Upper lobe of left lung (tissue), 6 donors: ENCODE measurements around the gene RCL1. TPM values are rescaled to one million over a fixed set of nuclear protein-coding genes. Genes with fewer than 3 reads are reported as not detected.

Experiments used
- ATAC-seq, 2 donors: fragments of 200-7000 bp; cut with Tn5 transposase; one replicate each; pipeline ENCODE4 v1.9.1; 2022; ENCODE audit warnings: mild to moderate bottlenecking in 2 of 2, moderate library complexity in 2 of 2; ENCODE audit not compliant: low FRiP score in 2 of 2
- DNase-seq, 2 donors: peaks; one replicate each; pipeline ENCODE4 v3.0.0-alpha.2; 2019 to 2020
- H3K27ac ChIP-seq, 4 donors: fragments of 200-600 bp; sonication (generic); one replicate each; pipeline ENCODE4 v1.5.1; 2016 to 2019
- H3K27me3 ChIP-seq, 4 donors: fragments of 200-600 bp; sonication (generic); one replicate each; pipeline ENCODE4 v1.5.1; 2017 to 2019
- H3K36me3 ChIP-seq, 4 donors: fragments of 200-600 bp; sonication (generic); one replicate each; pipeline ENCODE4 v1.5.1; 2016 to 2019
- H3K4me1 ChIP-seq, 4 donors: fragments of 200-600 bp; sonication (generic); one replicate each; pipeline ENCODE4 v1.5.1; 2018 to 2019
- H3K4me3 ChIP-seq, 4 donors: fragments of 200-600 bp; sonication (generic); one replicate each; pipeline ENCODE4 v1.5.1; 2017 to 2019; ENCODE audit warnings: mild to moderate bottlenecking in 2 of 4, moderate library complexity in 1 of 4
- H3K9me3 ChIP-seq, 4 donors: fragments of 200-600 bp; sonication (generic); one replicate each; pipeline ENCODE4 v1.5.1; 2018 to 2019
- EP300 ChIP-seq, 4 donors: sonication (generic); formaldehyde crosslinking; IDR thresholded peaks; one replicate each; pipeline ENCODE4 v1.5.1; 2017; ENCODE audit warnings: antibody characterized with exemption in 4 of 4, control low read depth in 2 of 4
- POLR2A ChIP-seq, 4 donors: fragments of 450-650 bp; IDR thresholded peaks; one replicate each; pipeline ENCODE4 v1.5.1; 2016 to 2017; ENCODE audit warnings: antibody characterized with exemption in 4 of 4, mild to moderate bottlenecking in 2 of 4
- POLR2AphosphoS5 ChIP-seq, 2 donors: sonication (generic); formaldehyde crosslinking; IDR thresholded peaks; one replicate each; pipeline ENCODE4 v1.5.1; 2017; ENCODE audit warnings: antibody characterized with exemption in 2 of 2
- WGBS, 2 donors: methylation state at CpG; one replicate each; pipeline ENCODE4 v1.1.5; 2017 to 2018; 5-methylcytosine and 5-hydroxymethylcytosine counted together
- small RNA-seq, 4 donors: library from RNA; depleted of rRNA; stranded (forward); fragments of <200 nt; gene quantifications; one replicate each; pipeline ENCODE3, GENCODE V24; 2016
- total RNA-seq, 6 donors: library from RNA; depleted of rRNA in 4 of 6; stranded (reverse); fragments of >200 nt in 4 of 6; gene quantifications; one replicate each; pipeline versions ENCODE4 v1.1.0 to v1.2.1, GENCODE V29; 2016 to 2021
- TF ChIP-seq, protein P1 (sequence below), 6 experiments: fragments of 450-650 bp in 4 of 6; fragments of 200-600 bp in 2 of 6; sonication (generic) in 2 of 6; IDR thresholded peaks; one replicate each; pipeline ENCODE4 v1.5.1; 2016 to 2019; ENCODE audit warnings: antibody characterized with exemption in 6 of 6
- donor health status: DM: no; HTN: no; CAD: no; lungs with moderate emphysema.
- donor health status: DM: no; HTN: yes; CAD: no; lungs with severe emphysema.

The RCL1 gene
- total RNA-seq, 6 donors from 2014 or later, result 20.8 to 63.9 (median 30.1) TPM

- Histone ChIP-seq H3K27me3 (no peaks in the 10 kb centered on the region), H3K9me3 (no peaks in the 10 kb centered on the region), H3K36me3 (no peaks in the 10 kb centered on the region), H3K4me1 (peaks cover 9 to 27% (median 17%) of the 10 kb centered on the region in 4 donors), H3K4me3 (no peak overlapping the region), H3K27ac (no peak overlapping the region)
- WGBS, 2 donors, result 75% methylated on average over 3 of the region's 3 CpGs
- ATAC-seq (peak in 1 of 2 donors; percentile 73), DNase-seq (no peak)
- TF ChIP-seq POLR2A (IDR thresholded peaks at IDR 0.05) (no peak), EP300 (IDR thresholded peaks at IDR 0.05) (no peak), POLR2AphosphoS5 (IDR thresholded peaks at IDR 0.05) (no peak)
Observed at GRCh38 chr9:4904322-4905134, 111.8 kb downstream of the RCL1 start.

DNA sequence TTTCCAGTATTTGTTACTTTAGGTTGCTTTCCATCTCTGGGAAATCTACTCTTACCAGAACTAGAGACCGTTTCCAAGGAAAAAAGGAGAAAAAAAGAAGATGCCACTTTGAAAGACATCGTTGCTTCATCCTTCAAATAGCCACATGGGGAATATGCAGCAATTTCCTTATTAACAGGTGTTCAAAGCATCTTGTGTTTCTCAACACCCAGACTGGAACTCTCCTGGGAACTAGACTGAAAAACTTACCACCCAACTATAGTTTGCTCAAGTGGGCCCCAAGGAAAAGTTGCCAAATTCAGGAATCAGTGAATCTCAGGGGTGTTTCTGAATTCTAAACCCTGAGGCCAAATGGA, 112.4 kb downstream of the RCL1 start:
- ATAC-seq (no peak), DNase-seq (no peak)
- H3K9me3 ChIP-seq, result no peaks in the 10 kb centered on the region
- no peaks in the 10 kb centered on the region for H3K36me3 ChIP-seq
- 56 to 76% methylated on average over 2 of the region's 2 CpGs for WGBS, 2 donors
- no peaks in the 10 kb centered on the region for H3K27me3 ChIP-seq
- peaks cover 9 to 27% (median 17%) of the 10 kb centered on the region in 4 donors for H3K4me1 ChIP-seq
- TF ChIP-seq POLR2AphosphoS5 (IDR thresholded peaks at IDR 0.05), result no peak
- no peak for TF ChIP-seq POLR2A (IDR thresholded peaks at IDR 0.05)
- TF ChIP-seq EP300 (IDR thresholded peaks at IDR 0.05), result no peak
- TF ChIP-seq, protein P1, sequence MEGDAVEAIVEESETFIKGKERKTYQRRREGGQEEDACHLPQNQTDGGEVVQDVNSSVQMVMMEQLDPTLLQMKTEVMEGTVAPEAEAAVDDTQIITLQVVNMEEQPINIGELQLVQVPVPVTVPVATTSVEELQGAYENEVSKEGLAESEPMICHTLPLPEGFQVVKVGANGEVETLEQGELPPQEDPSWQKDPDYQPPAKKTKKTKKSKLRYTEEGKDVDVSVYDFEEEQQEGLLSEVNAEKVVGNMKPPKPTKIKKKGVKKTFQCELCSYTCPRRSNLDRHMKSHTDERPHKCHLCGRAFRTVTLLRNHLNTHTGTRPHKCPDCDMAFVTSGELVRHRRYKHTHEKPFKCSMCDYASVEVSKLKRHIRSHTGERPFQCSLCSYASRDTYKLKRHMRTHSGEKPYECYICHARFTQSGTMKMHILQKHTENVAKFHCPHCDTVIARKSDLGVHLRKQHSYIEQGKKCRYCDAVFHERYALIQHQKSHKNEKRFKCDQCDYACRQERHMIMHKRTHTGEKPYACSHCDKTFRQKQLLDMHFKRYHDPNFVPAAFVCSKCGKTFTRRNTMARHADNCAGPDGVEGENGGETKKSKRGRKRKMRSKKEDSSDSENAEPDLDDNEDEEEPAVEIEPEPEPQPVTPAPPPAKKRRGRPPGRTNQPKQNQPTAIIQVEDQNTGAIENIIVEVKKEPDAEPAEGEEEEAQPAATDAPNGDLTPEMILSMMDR (IDR thresholded peaks at IDR 0.05), result no peak
- no peak overlapping the region for H3K4me3 ChIP-seq
- no peak overlapping the region for H3K27ac ChIP-seq

Small RNA genes within 50 kb of the gene (small RNA-seq; reads per million reads assigned to genes)
- gene AL158147.1, result 0 reads per million in 4 donors
- gene MIR101-2, result 0 reads per million in 4 donors

Other genes with a start within 250 kb of the RCL1 start
- 1 to 10 TPM; 2.1 to 7.6 (median 5.9) TPM for gene PLPP6, start 130.7 kb upstream of the RCL1 start, total RNA-seq
- gene SPATA6L, start 126.5 kb upstream of the RCL1 start, total RNA-seq, result 10 to 100 TPM in 3 of 6 donors, 1 to 10 TPM in 3; 7.4 to 38.4 (median 13.8) TPM
- gene CDC37L1, start 113.4 kb upstream of the RCL1 start, total RNA-seq, result 10 to 100 TPM in 5 of 6 donors, 1 to 10 TPM in 1; 8.1 to 38.8 (median 18.2) TPM
- gene AK3, start 51.7 kb upstream of the RCL1 start, total RNA-seq, result 10 to 100 TPM; 33.2 to 81.2 (median 51.7) TPM
- 10 to 100 TPM; 19.6 to 52.9 (median 26.0) TPM for gene JAK2, start 192.3 kb downstream of the RCL1 start, total RNA-seq